Measurements from ENCODE around the gene C16orf92. TPM values are rescaled to one million over a fixed set of nuclear protein-coding genes. Genes with fewer than 3 reads are reported as not detected.
"Not testable (repeated sequence)": the region's sequence is repeated elsewhere in the genome, so short reads cannot be mapped to it uniquely, and the experiment has no call there.

The C16orf92 gene
- total RNA-seq, 1 experiment from 2014 or later = not detected

DNA sequence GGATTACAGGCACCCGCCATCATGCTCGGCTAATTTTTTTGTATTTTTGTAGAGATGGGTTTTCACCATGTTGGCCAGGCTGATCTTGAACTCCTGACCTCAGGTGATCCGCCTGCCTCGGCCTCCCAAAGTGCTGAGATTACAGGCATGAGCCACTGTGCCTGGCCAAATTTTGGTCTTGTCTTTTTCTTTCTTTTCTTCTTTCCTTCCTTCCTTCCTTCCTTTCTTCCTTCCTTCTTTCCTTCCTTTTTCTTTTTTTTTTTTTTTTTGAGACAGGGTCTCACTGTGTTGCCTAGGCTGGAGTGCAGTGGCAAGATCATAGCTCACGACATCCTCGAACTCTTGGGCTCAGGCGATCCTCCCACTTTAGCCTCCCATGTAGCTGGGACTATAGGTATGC, 7.5 kb upstream of the C16orf92 start:
- H3K79me2 ChIP-seq (ENCODE audit: insufficient read depth, low read length); H3K9ac ChIP-seq (ENCODE audit: low read length); H3K9me2 ChIP-seq (ENCODE audit: insufficient read depth); ATAC-seq; H3K4me3 ChIP-seq (replicated peaks in 1 of 2; ENCODE audit: low read depth in 1 of 2, low read length in 2 of 2); H4K20me1 ChIP-seq (ENCODE audit: insufficient read depth); H3K9me3 ChIP-seq (ENCODE audit: control insufficient read depth in 1 of 2, insufficient read depth in 1 of 2, low read depth in 1 of 2, low read length in 2 of 2); BruUV-seq (replicated peaks); H2AFZ ChIP-seq (ENCODE audit: low read depth, low read length, poor library complexity, severe bottlenecking); intact Hi-C loops (cut with micrococcal nuclease); DNase-seq (ENCODE audit: low read depth, low spot score); H3K27ac ChIP-seq (ENCODE audit: low read depth, low read length); H3K4me2 ChIP-seq (ENCODE audit: low read length); H3K27me3 ChIP-seq (ENCODE audit: insufficient read depth, low read length); RAD21 ChIA-PET (ENCODE audit: low non-redundant PET in 1 of 2, low total read pairs in 2 of 2, uncharacterized antibody in 2 of 2, unreplicated experiment in 2 of 2); H3K36me3 ChIP-seq (ENCODE audit: control insufficient read depth in 1 of 2, insufficient read depth in 2 of 2, low read length in 2 of 2); H3K4me1 ChIP-seq (ENCODE audit: control insufficient read depth in 1 of 2, insufficient read depth in 2 of 2, low read length in 2 of 2): not testable (repeated sequence)
- POLR2A ChIA-PET = interaction anchor here (0.5 kb wide), 2 partner anchors 60 to 314 kb away, joined by 3 to 5 read pairs; no protein-coding TSS in a partner anchor
- CTCF ChIA-PET = interaction anchor here (1.1 kb wide), 1 partner anchor 167 kb away, joined by 3 read pairs; no protein-coding TSS in a partner anchor

DNA sequence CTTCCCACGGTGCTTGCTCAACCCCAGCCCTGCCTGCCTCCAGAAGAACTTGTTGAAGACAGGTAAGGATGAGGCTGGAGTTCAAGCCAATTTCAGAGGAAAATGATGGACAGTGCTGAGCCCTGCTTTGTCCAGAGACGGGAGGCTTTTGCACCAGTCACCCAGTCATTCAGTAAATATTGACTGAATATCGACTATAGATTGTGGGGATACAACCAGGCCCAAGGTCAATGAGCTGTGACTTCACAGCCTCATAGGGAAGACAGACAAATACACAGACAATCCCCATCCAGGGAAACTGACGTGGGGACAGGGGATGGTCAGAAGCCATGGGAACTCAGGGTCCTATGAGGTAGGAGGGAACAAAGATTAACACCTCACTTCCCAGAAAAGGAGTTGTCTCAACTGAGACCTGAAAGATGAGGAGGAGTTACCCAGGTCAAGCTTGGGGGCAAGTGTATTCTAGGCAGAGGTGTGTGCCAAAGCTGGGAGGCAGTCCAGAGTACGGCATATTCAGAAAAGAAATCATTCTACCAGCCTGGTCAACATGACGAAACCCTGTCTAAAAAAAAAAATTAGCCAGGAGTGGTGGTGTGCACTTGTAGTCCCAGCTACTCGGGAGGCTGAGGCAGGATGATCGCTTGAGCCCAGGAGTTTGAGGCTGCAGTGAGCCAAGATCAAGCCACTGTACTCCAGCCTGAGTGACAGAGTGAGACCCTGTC, 6.3 kb upstream of the C16orf92 start:
- ChIA-PET CTCF (interaction anchor here (2.6 kb wide), 1 partner anchor 168 kb away, joined by 8 read pairs; no protein-coding TSS in a partner anchor), RAD21 (ENCODE audit: low non-redundant PET in 1 of 2, low total read pairs in 2 of 2, uncharacterized antibody in 2 of 2, unreplicated experiment in 2 of 2) (no interaction called here)
- ATAC-seq = no peak
- TF ChIP-seq CEBPB (IDR thresholded peaks at IDR 0.05; ENCODE audit: low read depth) (no peak), JUND (IDR thresholded peaks at IDR 0.05) (no peak), RAD21 (IDR thresholded peaks at IDR 0.05; ENCODE audit: low read depth) (no peak), YY1 (IDR thresholded peaks at IDR 0.05; ENCODE audit: extremely low read depth, insufficient replicate concordance, low read depth, low read length) (no peak), POLR2A (IDR thresholded peaks at IDR 0.05; ENCODE audit: borderline replicate concordance, extremely low read depth, insufficient read depth, insufficient read length) (no peak), ZNF274 (IDR thresholded peaks at IDR 0.05; ENCODE audit: low read depth, low read length) (no peak), SRF (IDR thresholded peaks at IDR 0.05; ENCODE audit: low read depth) (no peak), SP1 (IDR thresholded peaks at IDR 0.05; ENCODE audit: low read depth) (no peak), ELF1 (IDR thresholded peaks at IDR 0.05; ENCODE audit: borderline replicate concordance, low read depth) (no peak), EZH2phosphoT487 (IDR thresholded peaks at IDR 0.05; ENCODE audit: borderline replicate concordance) (no peak), CBX3 (IDR thresholded peaks at IDR 0.05; ENCODE audit: low read depth) (no peak), ZFX (IDR thresholded peaks at IDR 0.05) (no peak), SIN3A (IDR thresholded peaks at IDR 0.05; ENCODE audit: low read depth) (no peak)
- TF ChIP-seq, protein P1, sequence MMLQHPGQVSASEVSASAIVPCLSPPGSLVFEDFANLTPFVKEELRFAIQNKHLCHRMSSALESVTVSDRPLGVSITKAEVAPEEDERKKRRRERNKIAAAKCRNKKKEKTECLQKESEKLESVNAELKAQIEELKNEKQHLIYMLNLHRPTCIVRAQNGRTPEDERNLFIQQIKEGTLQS (IDR thresholded peaks at IDR 0.05) = no peak
- TF ChIP-seq, protein P2, sequence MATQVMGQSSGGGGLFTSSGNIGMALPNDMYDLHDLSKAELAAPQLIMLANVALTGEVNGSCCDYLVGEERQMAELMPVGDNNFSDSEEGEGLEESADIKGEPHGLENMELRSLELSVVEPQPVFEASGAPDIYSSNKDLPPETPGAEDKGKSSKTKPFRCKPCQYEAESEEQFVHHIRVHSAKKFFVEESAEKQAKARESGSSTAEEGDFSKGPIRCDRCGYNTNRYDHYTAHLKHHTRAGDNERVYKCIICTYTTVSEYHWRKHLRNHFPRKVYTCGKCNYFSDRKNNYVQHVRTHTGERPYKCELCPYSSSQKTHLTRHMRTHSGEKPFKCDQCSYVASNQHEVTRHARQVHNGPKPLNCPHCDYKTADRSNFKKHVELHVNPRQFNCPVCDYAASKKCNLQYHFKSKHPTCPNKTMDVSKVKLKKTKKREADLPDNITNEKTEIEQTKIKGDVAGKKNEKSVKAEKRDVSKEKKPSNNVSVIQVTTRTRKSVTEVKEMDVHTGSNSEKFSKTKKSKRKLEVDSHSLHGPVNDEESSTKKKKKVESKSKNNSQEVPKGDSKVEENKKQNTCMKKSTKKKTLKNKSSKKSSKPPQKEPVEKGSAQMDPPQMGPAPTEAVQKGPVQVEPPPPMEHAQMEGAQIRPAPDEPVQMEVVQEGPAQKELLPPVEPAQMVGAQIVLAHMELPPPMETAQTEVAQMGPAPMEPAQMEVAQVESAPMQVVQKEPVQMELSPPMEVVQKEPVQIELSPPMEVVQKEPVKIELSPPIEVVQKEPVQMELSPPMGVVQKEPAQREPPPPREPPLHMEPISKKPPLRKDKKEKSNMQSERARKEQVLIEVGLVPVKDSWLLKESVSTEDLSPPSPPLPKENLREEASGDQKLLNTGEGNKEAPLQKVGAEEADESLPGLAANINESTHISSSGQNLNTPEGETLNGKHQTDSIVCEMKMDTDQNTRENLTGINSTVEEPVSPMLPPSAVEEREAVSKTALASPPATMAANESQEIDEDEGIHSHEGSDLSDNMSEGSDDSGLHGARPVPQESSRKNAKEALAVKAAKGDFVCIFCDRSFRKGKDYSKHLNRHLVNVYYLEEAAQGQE (IDR thresholded peaks at IDR 0.05; ENCODE audit: low read depth) = no peak
- TF ChIP-seq, protein P3, sequence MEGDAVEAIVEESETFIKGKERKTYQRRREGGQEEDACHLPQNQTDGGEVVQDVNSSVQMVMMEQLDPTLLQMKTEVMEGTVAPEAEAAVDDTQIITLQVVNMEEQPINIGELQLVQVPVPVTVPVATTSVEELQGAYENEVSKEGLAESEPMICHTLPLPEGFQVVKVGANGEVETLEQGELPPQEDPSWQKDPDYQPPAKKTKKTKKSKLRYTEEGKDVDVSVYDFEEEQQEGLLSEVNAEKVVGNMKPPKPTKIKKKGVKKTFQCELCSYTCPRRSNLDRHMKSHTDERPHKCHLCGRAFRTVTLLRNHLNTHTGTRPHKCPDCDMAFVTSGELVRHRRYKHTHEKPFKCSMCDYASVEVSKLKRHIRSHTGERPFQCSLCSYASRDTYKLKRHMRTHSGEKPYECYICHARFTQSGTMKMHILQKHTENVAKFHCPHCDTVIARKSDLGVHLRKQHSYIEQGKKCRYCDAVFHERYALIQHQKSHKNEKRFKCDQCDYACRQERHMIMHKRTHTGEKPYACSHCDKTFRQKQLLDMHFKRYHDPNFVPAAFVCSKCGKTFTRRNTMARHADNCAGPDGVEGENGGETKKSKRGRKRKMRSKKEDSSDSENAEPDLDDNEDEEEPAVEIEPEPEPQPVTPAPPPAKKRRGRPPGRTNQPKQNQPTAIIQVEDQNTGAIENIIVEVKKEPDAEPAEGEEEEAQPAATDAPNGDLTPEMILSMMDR (IDR thresholded peaks at IDR 0.05 in 2 of 3, conservative IDR thresholded peaks at IDR 0.05 in 1 of 3; ENCODE audit: borderline replicate concordance in 1 of 3, insufficient read depth in 1 of 3, low read depth in 2 of 3, low read length in 2 of 3) = no peak

More for the DNA sequence above, 6.3 kb upstream of the C16orf92 start:
- Histone ChIP-seq H3K4me2 (ENCODE audit: low read length) (no peak overlapping the region), H3K79me2 (ENCODE audit: insufficient read depth, low read length) (no peaks in the 10 kb centered on the region), H3K36me3 (ENCODE audit: control insufficient read depth in 1 of 2, insufficient read depth in 2 of 2, low read length in 2 of 2) (no peaks in the 10 kb centered on the region), H3K27ac (ENCODE audit: low read depth, low read length) (no peak overlapping the region), H3K9me2 (ENCODE audit: insufficient read depth) (no peaks in the 10 kb centered on the region), H2AFZ (ENCODE audit: low read depth, low read length, poor library complexity, severe bottlenecking) (no peak overlapping the region), H3K9me3 (ENCODE audit: control insufficient read depth in 1 of 2, insufficient read depth in 1 of 2, low read depth in 1 of 2, low read length in 2 of 2) (no peaks in the 10 kb centered on the region), H3K27me3 (ENCODE audit: insufficient read depth, low read length) (no peaks in the 10 kb centered on the region), H3K4me1 (ENCODE audit: control insufficient read depth in 1 of 2, insufficient read depth in 2 of 2, low read length in 2 of 2) (peaks cover 0 to 14% of the 10 kb centered on the region in 2 experiments; a peak in 3 of 4 replicates), H4K20me1 (ENCODE audit: insufficient read depth) (no peaks in the 10 kb centered on the region), H3K9ac (ENCODE audit: low read length) (no peak overlapping the region), H3K4me3 (replicated peaks in 1 of 2; ENCODE audit: low read depth in 1 of 2, low read length in 2 of 2) (no peak overlapping the region)
- DNase-seq (ENCODE audit: low read depth, low spot score) = no peak
- no TSS peak for BruUV-seq (replicated peaks)
- POLR2A ChIA-PET = no interaction called here
- intact Hi-C loops (cut with micrococcal nuclease) = no loop called here
